ENCODE results near the gene PRICKLE3.

PRICKLE3 gene

GRCh38 chrX:49220100-49220499, 33.9 kb upstream of the PRICKLE3 start:
- H3K79me1 ChIP-seq (ENCODE audit: low read length), result no peaks in the 10 kb centered on the region
- H4K8ac ChIP-seq (ENCODE audit: low read depth, low read length), result no peak overlapping the region
- no peak overlapping the region for H3K56ac ChIP-seq (ENCODE audit: low read length)
- H3K9ac ChIP-seq (ENCODE audit: low read length), result no peak overlapping the region
- H3K27me3 ChIP-seq (ENCODE audit: insufficient read depth, low read length, poor library complexity), result no peaks in the 10 kb centered on the region
- H4K5ac ChIP-seq (ENCODE audit: low read length), result no peak overlapping the region
- no peak overlapping the region for H2AK5ac ChIP-seq (ENCODE audit: low read length)
- H3K4me2 ChIP-seq (ENCODE audit: low read length), result no peak overlapping the region
- no peak overlapping the region for H3K4me3 ChIP-seq (ENCODE audit: low read length)
- no peak overlapping the region for H3K4ac ChIP-seq (ENCODE audit: low read depth, low read length)
- no peak overlapping the region for H2BK5ac ChIP-seq (ENCODE audit: low read length)
- no peaks in the 10 kb centered on the region for H3K36me3 ChIP-seq (ENCODE audit: control insufficient read depth, insufficient read depth, low read length)
- no peaks in the 10 kb centered on the region for H3K4me1 ChIP-seq (ENCODE audit: control insufficient read depth, low read depth, low read length)
- H3K27ac ChIP-seq (ENCODE audit: low read depth, low read length), result no peak overlapping the region
- H3K79me2 ChIP-seq (ENCODE audit: control insufficient read depth, insufficient read depth, low read length), result no peaks in the 10 kb centered on the region
- H3K23ac ChIP-seq (ENCODE audit: low read length), result no peak overlapping the region
- H3K18ac ChIP-seq (ENCODE audit: low read length), result no peak overlapping the region
- no peak for DNase-seq
- no peak overlapping the region for H2BK120ac ChIP-seq (ENCODE audit: low read depth, low read length)
- H2BK15ac ChIP-seq (replicated peaks; ENCODE audit: low read depth), result no peak overlapping the region

GRCh38 chrX:49214996-49215526, 28.9 kb upstream of the PRICKLE3 start:
- no peaks in the 10 kb centered on the region for H3K79me2 ChIP-seq (ENCODE audit: control insufficient read depth, insufficient read depth, low read length)
- no peaks in the 10 kb centered on the region for H3K27me3 ChIP-seq (ENCODE audit: insufficient read depth, low read length, poor library complexity)
- no peak overlapping the region for H3K56ac ChIP-seq (ENCODE audit: low read length)
- no peak overlapping the region for H3K23ac ChIP-seq (ENCODE audit: low read length)
- no peak overlapping the region for H3K4ac ChIP-seq (ENCODE audit: low read depth, low read length)
- H3K18ac ChIP-seq (ENCODE audit: low read length), result no peak overlapping the region
- no peak overlapping the region for H3K9ac ChIP-seq (ENCODE audit: low read length)
- no peak overlapping the region for H4K5ac ChIP-seq (ENCODE audit: low read length)
- no peak overlapping the region for H2BK120ac ChIP-seq (ENCODE audit: low read depth, low read length)
- H3K36me3 ChIP-seq (ENCODE audit: control insufficient read depth, insufficient read depth, low read length), result no peaks in the 10 kb centered on the region
- H2AK5ac ChIP-seq (ENCODE audit: low read length), result no peak overlapping the region
- H2BK5ac ChIP-seq (ENCODE audit: low read length), result no peak overlapping the region
- H3K4me3 ChIP-seq (ENCODE audit: low read length), result no peak overlapping the region
- no peak overlapping the region for H3K4me2 ChIP-seq (ENCODE audit: low read length)
- H3K79me1 ChIP-seq (ENCODE audit: low read length), result no peaks in the 10 kb centered on the region
- no peak for DNase-seq
- no peak overlapping the region for H4K8ac ChIP-seq (ENCODE audit: low read depth, low read length)
- no peak overlapping the region for H3K27ac ChIP-seq (ENCODE audit: low read depth, low read length)
- no peaks in the 10 kb centered on the region for H3K4me1 ChIP-seq (ENCODE audit: control insufficient read depth, low read depth, low read length)
- WGBS (ENCODE audit: extremely low coverage, insufficient coverage, low lambda C conversion rate), result no CpG with 5 or more reads among the region's 14 CpGs
- no peak overlapping the region for H2BK15ac ChIP-seq (replicated peaks; ENCODE audit: low read depth)

- no peak overlapping the region for H2BK120ac ChIP-seq (ENCODE audit: low read depth, low read length)
- no peak overlapping the region for H3K9ac ChIP-seq (ENCODE audit: low read length)
- no peak overlapping the region for H3K4ac ChIP-seq (ENCODE audit: low read depth, low read length)
- no CpG with 5 or more reads among the region's 2 CpGs for WGBS (ENCODE audit: extremely low coverage, insufficient coverage, low lambda C conversion rate)
- H3K18ac ChIP-seq (ENCODE audit: low read length), result no peak overlapping the region
- no peaks in the 10 kb centered on the region for H3K36me3 ChIP-seq (ENCODE audit: control insufficient read depth, insufficient read depth, low read length)
- no peak overlapping the region for H4K8ac ChIP-seq (ENCODE audit: low read depth, low read length)
- H3K23ac ChIP-seq (ENCODE audit: low read length), result no peak overlapping the region
- no peak overlapping the region for H3K27ac ChIP-seq (ENCODE audit: low read depth, low read length)
- H2BK5ac ChIP-seq (ENCODE audit: low read length), result no peak overlapping the region
- H3K27me3 ChIP-seq (ENCODE audit: insufficient read depth, low read length, poor library complexity), result no peaks in the 10 kb centered on the region
- no peak overlapping the region for H2AK5ac ChIP-seq (ENCODE audit: low read length)
- DNase-seq, result no peak
- no peaks in the 10 kb centered on the region for H3K4me1 ChIP-seq (ENCODE audit: control insufficient read depth, low read depth, low read length)
- H2BK15ac ChIP-seq (replicated peaks; ENCODE audit: low read depth), result no peak overlapping the region
- H3K4me2 ChIP-seq (ENCODE audit: low read length), result no peak overlapping the region
- no peak overlapping the region for H3K56ac ChIP-seq (ENCODE audit: low read length)
- no peak overlapping the region for H3K4me3 ChIP-seq (ENCODE audit: low read length)
- no peaks in the 10 kb centered on the region for H3K79me2 ChIP-seq (ENCODE audit: control insufficient read depth, insufficient read depth, low read length)
- H3K79me1 ChIP-seq (ENCODE audit: low read length), result no peaks in the 10 kb centered on the region
- H4K5ac ChIP-seq (ENCODE audit: low read length), result no peak overlapping the region
Measured at GRCh38 chrX:49214416-49214815, 28.2 kb upstream of the PRICKLE3 start.

GRCh38 chrX:49212861-49213260, 26.7 kb upstream of the PRICKLE3 start:
- DNase-seq, result no peak
- no peak overlapping the region for H2BK120ac ChIP-seq (ENCODE audit: low read depth, low read length)
- WGBS (ENCODE audit: extremely low coverage, insufficient coverage, low lambda C conversion rate), result no CpG with 5 or more reads among the region's 1 CpG
- H4K8ac ChIP-seq (ENCODE audit: low read depth, low read length), result no peak overlapping the region
- no peak overlapping the region for H2BK5ac ChIP-seq (ENCODE audit: low read length)
- no peak overlapping the region for H3K56ac ChIP-seq (ENCODE audit: low read length)
- H3K4me1 ChIP-seq (ENCODE audit: control insufficient read depth, low read depth, low read length), result no peaks in the 10 kb centered on the region
- no peaks in the 10 kb centered on the region for H3K79me1 ChIP-seq (ENCODE audit: low read length)
- H4K5ac ChIP-seq (ENCODE audit: low read length), result no peak overlapping the region
- H3K18ac ChIP-seq (ENCODE audit: low read length), result no peak overlapping the region
- H3K4me3 ChIP-seq (ENCODE audit: low read length), result no peak overlapping the region
- no peak overlapping the region for H2AK5ac ChIP-seq (ENCODE audit: low read length)
- H3K27me3 ChIP-seq (ENCODE audit: insufficient read depth, low read length, poor library complexity), result no peaks in the 10 kb centered on the region
- H3K23ac ChIP-seq (ENCODE audit: low read length), result no peak overlapping the region
- no peak overlapping the region for H2BK15ac ChIP-seq (replicated peaks; ENCODE audit: low read depth)
- H3K27ac ChIP-seq (ENCODE audit: low read depth, low read length), result no peak overlapping the region
- no peak overlapping the region for H3K4me2 ChIP-seq (ENCODE audit: low read length)
- no peak overlapping the region for H3K9ac ChIP-seq (ENCODE audit: low read length)
- no peak overlapping the region for H3K4ac ChIP-seq (ENCODE audit: low read depth, low read length)
- no peaks in the 10 kb centered on the region for H3K79me2 ChIP-seq (ENCODE audit: control insufficient read depth, insufficient read depth, low read length)
- H3K36me3 ChIP-seq (ENCODE audit: control insufficient read depth, insufficient read depth, low read length), result no peaks in the 10 kb centered on the region

- H3K4me3 ChIP-seq (ENCODE audit: low read length), result no peak overlapping the region
- H4K8ac ChIP-seq (ENCODE audit: low read depth, low read length), result no peak overlapping the region
- no peak overlapping the region for H3K4ac ChIP-seq (ENCODE audit: low read depth, low read length)
- H2BK5ac ChIP-seq (ENCODE audit: low read length), result no peak overlapping the region
- H3K27me3 ChIP-seq (ENCODE audit: insufficient read depth, low read length, poor library complexity), result no peaks in the 10 kb centered on the region
- no peaks in the 10 kb centered on the region for H3K4me1 ChIP-seq (ENCODE audit: control insufficient read depth, low read depth, low read length)
- H3K4me2 ChIP-seq (ENCODE audit: low read length), result no peak overlapping the region
- no peak for DNase-seq
- no peak overlapping the region for H3K23ac ChIP-seq (ENCODE audit: low read length)
- H2AK5ac ChIP-seq (ENCODE audit: low read length), result no peak overlapping the region
- no peak overlapping the region for H4K5ac ChIP-seq (ENCODE audit: low read length)
- H3K27ac ChIP-seq (ENCODE audit: low read depth, low read length), result no peak overlapping the region
- H3K36me3 ChIP-seq (ENCODE audit: control insufficient read depth, insufficient read depth, low read length), result no peaks in the 10 kb centered on the region
- no peak overlapping the region for H2BK15ac ChIP-seq (replicated peaks; ENCODE audit: low read depth)
- H3K9ac ChIP-seq (ENCODE audit: low read length), result no peak overlapping the region
- H3K79me1 ChIP-seq (ENCODE audit: low read length), result no peaks in the 10 kb centered on the region
- no peak overlapping the region for H3K18ac ChIP-seq (ENCODE audit: low read length)
- H3K56ac ChIP-seq (ENCODE audit: low read length), result no peak overlapping the region
- H3K79me2 ChIP-seq (ENCODE audit: control insufficient read depth, insufficient read depth, low read length), result no peaks in the 10 kb centered on the region
- WGBS (ENCODE audit: extremely low coverage, insufficient coverage, low lambda C conversion rate), result no CpG with 5 or more reads among the region's 2 CpGs
- no peak overlapping the region for H2BK120ac ChIP-seq (ENCODE audit: low read depth, low read length)
Measured at GRCh38 chrX:49212209-49212608, 26.0 kb upstream of the PRICKLE3 start.

GRCh38 chrX:49211074-49211473, 24.9 kb upstream of the PRICKLE3 start:
- DNase-seq, result no peak
- no peak overlapping the region for H2BK5ac ChIP-seq (ENCODE audit: low read length)
- H4K5ac ChIP-seq (ENCODE audit: low read length), result no peak overlapping the region
- no peak overlapping the region for H3K56ac ChIP-seq (ENCODE audit: low read length)
- no peak overlapping the region for H3K4me2 ChIP-seq (ENCODE audit: low read length)
- no peak overlapping the region for H2BK15ac ChIP-seq (replicated peaks; ENCODE audit: low read depth)
- H3K4me1 ChIP-seq (ENCODE audit: control insufficient read depth, low read depth, low read length), result no peaks in the 10 kb centered on the region
- H2AK5ac ChIP-seq (ENCODE audit: low read length), result no peak overlapping the region
- H3K18ac ChIP-seq (ENCODE audit: low read length), result no peak overlapping the region
- H3K27me3 ChIP-seq (ENCODE audit: insufficient read depth, low read length, poor library complexity), result no peaks in the 10 kb centered on the region
- no peak overlapping the region for H3K27ac ChIP-seq (ENCODE audit: low read depth, low read length)
- no peak overlapping the region for H4K8ac ChIP-seq (ENCODE audit: low read depth, low read length)
- no peaks in the 10 kb centered on the region for H3K36me3 ChIP-seq (ENCODE audit: control insufficient read depth, insufficient read depth, low read length)
- H3K4me3 ChIP-seq (ENCODE audit: low read length), result no peak overlapping the region
- no peak overlapping the region for H3K9ac ChIP-seq (ENCODE audit: low read length)
- H3K23ac ChIP-seq (ENCODE audit: low read length), result no peak overlapping the region
- no CpG with 5 or more reads among the region's 9 CpGs for WGBS (ENCODE audit: extremely low coverage, insufficient coverage, low lambda C conversion rate)
- no peak overlapping the region for H3K4ac ChIP-seq (ENCODE audit: low read depth, low read length)
- no peaks in the 10 kb centered on the region for H3K79me1 ChIP-seq (ENCODE audit: low read length)
- H3K79me2 ChIP-seq (ENCODE audit: control insufficient read depth, insufficient read depth, low read length), result no peaks in the 10 kb centered on the region
- H2BK120ac ChIP-seq (ENCODE audit: low read depth, low read length), result no peak overlapping the region
